Body of pancreas (tissue), 4 donors: Measurements from ENCODE around the gene BUD31. TPM values are rescaled to one million over a fixed set of nuclear protein-coding genes. Genes with fewer than 3 reads are reported as not detected.
"Not testable (repeated sequence)": the region's sequence is repeated elsewhere in the genome, so short reads cannot be mapped to it uniquely, and the experiment has no call there.

ENCODE experiments used
- ATAC-seq: fragments of 150-250 bp; one replicate; pipeline ENCODE4 v1.9.1; 2016
- DNase-seq, 4 donors: peaks; one replicate each; pipeline ENCODE4 v3.0.0-alpha.2; 2019
- H3K27ac ChIP-seq, 4 donors: fragments of 200-600 bp; sonication (generic); 1 replicate in 3 of 4; 2 replicates in 1 of 4; pipeline versions ENCODE4 v1.5.1 to v1.6.1; 2016 to 2019; ENCODE audit warnings: mild to moderate bottlenecking in 1 of 4, mixed read lengths in 1 of 4, moderate library complexity in 1 of 4
- H3K27me3 ChIP-seq, 2 donors: fragments of 200-600 bp; sonication (generic); one replicate each; pipeline ENCODE4 v1.6.0; 2016; ENCODE audit warnings: mild to moderate bottlenecking in 1 of 2
- H3K36me3 ChIP-seq, 2 donors: fragments of 200-600 bp; sonication (generic); replicated peaks in 1 of 2; 2 replicates each; pipeline ENCODE4 v1.5.1; 2016; ENCODE audit warnings: low read depth in 2 of 2; ENCODE audit not compliant: insufficient read depth in 1 of 2
- H3K4me1 ChIP-seq: fragments of 200-600 bp; sonication (generic); one replicate; pipeline ENCODE4 v1.6.0; 2016
- H3K4me3 ChIP-seq, 2 donors: fragments of 200-600 bp; sonication (generic); 1 replicate in 1 of 2; 2 replicates in 1 of 2; pipeline ENCODE4 v1.5.1; 2016 to 2019
- H3K9me3 ChIP-seq, 3 donors: fragments of 200-600 bp; sonication (generic); 1 replicate in 2 of 3; 2 replicates in 1 of 3; pipeline ENCODE4 v1.5.1; 2016
- CTCF ChIP-seq, 7 experiments: fragments of 450-650 bp in 4 of 7; fragments of 200-600 bp in 3 of 7; sonication (generic) in 3 of 7; IDR thresholded peaks; one replicate each; pipeline ENCODE4 v1.5.1; 2016 to 2019; ENCODE audit warnings: antibody characterized with exemption in 7 of 7
- POLR2A ChIP-seq, 3 donors: fragments of 450-650 bp; IDR thresholded peaks; one replicate each; pipeline ENCODE4 v1.6.1; 2016; ENCODE audit warnings: antibody characterized with exemption in 3 of 3, mild to moderate bottlenecking in 2 of 3
- WGBS, 2 donors: methylation state at CpG; one replicate each; pipeline ENCODE4 v1.1.5; 2017; 5-methylcytosine and 5-hydroxymethylcytosine counted together
- intact Hi-C: fragments of 100-400 bp; cut with DNase I; formaldehyde crosslinking; loops from one replicate; pipeline ENCODE4 v1.15.1; 2023
- total RNA-seq, 2 donors: library from RNA; depleted of rRNA; stranded (reverse); fragments of >200 nt; gene quantifications; one replicate each; pipeline ENCODE4 v1.1.0, GENCODE V29; 2016

BUD31 gene
- total RNA-seq, 2 donors from 2014 or later: 29.6 to 31.6 TPM

- H3K4me3 ChIP-seq: no peak overlapping the region
- H3K36me3 ChIP-seq: peaks cover 0 to 2% of the 10 kb centered on the region in 2 donors
- H3K27ac ChIP-seq: no peak overlapping the region
- no peaks in the 10 kb centered on the region for H3K27me3 ChIP-seq
- no peak for DNase-seq
- no peak for ATAC-seq
- TF ChIP-seq POLR2A (IDR thresholded peaks at IDR 0.05) (no peak), CTCF (IDR thresholded peaks at IDR 0.05) (no peak)
- H3K9me3 ChIP-seq: no peaks in the 10 kb centered on the region
- H3K4me1 ChIP-seq: peaks cover 7% of the 10 kb centered on the region
- 87 to 89% methylated on average over 3 to 4 of the region's 4 CpGs for WGBS, 2 donors
- intact Hi-C loops: no loop called here
These were observed 24.2 kb upstream of the BUD31 start for GRCh38 chr7:99384523-99384922.

- ATAC-seq (no peak), DNase-seq (no peak)
- intact Hi-C loops: no loop called here
- Histone ChIP-seq H3K36me3 (peaks cover 0 to 2% of the 10 kb centered on the region in 2 donors), H3K4me1 (peaks cover 4% of the 10 kb centered on the region), H3K27me3 (no peaks in the 10 kb centered on the region), H3K27ac (no peak overlapping the region), H3K9me3 (no peaks in the 10 kb centered on the region), H3K4me3 (no peak overlapping the region)
- TF ChIP-seq POLR2A (IDR thresholded peaks at IDR 0.05) (no peak), CTCF (IDR thresholded peaks at IDR 0.05) (no peak)
- WGBS, 2 donors: 80 to 82% methylated on average over 1 to 8 of the region's 8 CpGs
These were observed 23.2 kb upstream of the BUD31 start for GRCh38 chr7:99385564-99385963.

- Histone ChIP-seq H3K27ac (no peak overlapping the region), H3K9me3 (no peaks in the 10 kb centered on the region), H3K36me3 (peaks cover 0 to 2% of the 10 kb centered on the region in 2 donors), H3K4me3 (no peak overlapping the region), H3K4me1 (no peaks in the 10 kb centered on the region), H3K27me3 (no peaks in the 10 kb centered on the region)
- intact Hi-C loops: no loop called here
- no peak for ATAC-seq
- TF ChIP-seq CTCF (IDR thresholded peaks at IDR 0.05) (peak in 1 of 7 experiments; percentile 19), POLR2A (IDR thresholded peaks at IDR 0.05) (no peak)
- DNase-seq: no peak
- WGBS, 2 donors: 86 to 95% methylated on average over 5 to 9 of the region's 9 CpGs
These were observed 22.1 kb upstream of the BUD31 start for GRCh38 chr7:99386584-99387238.

DNA sequence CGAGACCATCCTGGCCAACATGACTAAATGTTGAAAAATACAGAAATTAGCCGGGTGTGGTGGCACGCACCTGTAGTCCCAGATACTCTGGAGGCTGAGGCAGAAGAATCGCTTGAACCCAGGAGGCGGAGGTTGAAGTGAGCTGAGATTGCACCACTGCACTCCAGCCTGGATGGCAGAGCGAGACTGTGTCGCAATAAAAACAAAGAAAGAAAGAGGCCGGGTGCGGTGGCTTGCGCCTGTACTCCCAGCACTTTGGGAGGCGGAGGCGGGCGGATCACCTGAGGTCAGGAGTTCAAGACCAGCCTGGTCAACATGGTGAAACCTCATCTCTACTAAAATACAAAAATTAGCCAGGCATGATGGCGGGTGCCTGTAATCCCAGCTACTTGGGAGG is 21.5 kb upstream of the BUD31 start:
- DNase-seq, ATAC-seq, H3K4me3 ChIP-seq, intact Hi-C loops, H3K9me3 ChIP-seq, H3K27me3 ChIP-seq, H3K27ac ChIP-seq, H3K36me3 ChIP-seq, H3K4me1 ChIP-seq: not testable (repeated sequence)
- 69 to 96% methylated on average over 14 of the region's 14 CpGs for WGBS, 2 donors

GRCh38 chr7:99387912-99388311 is 20.9 kb upstream of the BUD31 start:
- DNase-seq (no peak), ATAC-seq (no peak)
- Histone ChIP-seq H3K4me3 (no peak overlapping the region), H3K4me1 (peaks cover 8% of the 10 kb centered on the region), H3K36me3 (peaks cover 0 to 2% of the 10 kb centered on the region in 2 donors), H3K27ac (no peak overlapping the region), H3K27me3 (no peaks in the 10 kb centered on the region), H3K9me3 (no peaks in the 10 kb centered on the region)
- WGBS, 2 donors: 90 to 95% methylated on average over 19 to 20 of the region's 20 CpGs
- no peak for TF ChIP-seq POLR2A (IDR thresholded peaks at IDR 0.05)
- no peak for TF ChIP-seq CTCF (IDR thresholded peaks at IDR 0.05)
- intact Hi-C loops: no loop called here
